A673 (cell line): ENCODE measurements around the gene MPPED2. TPM values are rescaled to one million over a fixed set of nuclear protein-coding genes. Genes with fewer than 3 reads are reported as not detected.

Source experiments
- BruUV-seq: library from RNA; stranded (reverse); fragments of 400-500 nt; replicated peaks from 2 replicates; lab custom pipeline; 2021; lab: Mats Ljungman, UMichigan
- CTCF ChIA-PET: fragments of 300-600 bp; sonication (Branson Sonifier 250); formaldehyde crosslinking; loops from one replicate; lab custom pipeline; 2022; ENCODE audit warnings: antibody characterized with exemption; lab: Charles Lee
- POLR2A ChIA-PET: fragments of 300-600 bp; sonication (Branson Sonifier 250); formaldehyde crosslinking; loops from one replicate; lab custom pipeline; 2022; ENCODE audit warnings: antibody characterized with exemption; ENCODE audit not compliant: low non-redundant PET; lab: Charles Lee
- DNase-seq: peaks from one replicate; pipeline ENCODE4 v3.0.0-alpha.2; 2015; ENCODE audit warnings: low spot score
- H3K27ac ChIP-seq: fragments of 200-600 bp; sonication (generic); 2 replicates; pipeline ENCODE4 v1.5.1; 2016; ENCODE audit warnings: mixed run types, low read depth, mild to moderate bottlenecking, mixed read lengths, antibody characterized with exemption, low read length; ENCODE audit not compliant: poor library complexity, severe bottlenecking
- H3K27me3 ChIP-seq: fragments of 200-600 bp; sonication (generic); replicated peaks from 2 replicates; pipeline ENCODE4 v1.6.1; 2017; ENCODE audit warnings: mixed run types, low read depth, mild to moderate bottlenecking, mixed read lengths, antibody characterized with exemption, low read length; ENCODE audit not compliant: insufficient read depth, poor library complexity
- H3K36me3 ChIP-seq: fragments of 200-600 bp; sonication (generic); 2 replicates; pipeline ENCODE4 v1.6.1; 2016; ENCODE audit warnings: mixed run types, mild to moderate bottlenecking, mixed read lengths, antibody characterized with exemption, low read length; ENCODE audit not compliant: insufficient read depth, poor library complexity, severe bottlenecking
- H3K4me1 ChIP-seq: fragments of 200-600 bp; sonication (generic); 2 replicates; pipeline ENCODE4 v1.6.1; 2017; ENCODE audit warnings: mixed run types, mild to moderate bottlenecking, mixed read lengths, antibody characterized with exemption, low read length; ENCODE audit not compliant: insufficient read depth, poor library complexity, severe bottlenecking
- H3K4me3 ChIP-seq: fragments of 200-600 bp; sonication (generic); 2 replicates; pipeline ENCODE4 v1.5.1; 2016; ENCODE audit warnings: low read depth, mixed run types, mild to moderate bottlenecking, mixed read lengths, low read length; ENCODE audit not compliant: poor library complexity, severe bottlenecking
- H3K9me3 ChIP-seq: fragments of 200-600 bp; sonication (generic); 2 replicates; pipeline ENCODE4 v1.6.1; 2016; ENCODE audit warnings: mixed run types, low read depth, mild to moderate bottlenecking, mixed read lengths, antibody characterized with exemption, low read length; ENCODE audit not compliant: poor library complexity, severe bottlenecking
- EZH2 ChIP-seq: fragments of 200-600 bp; sonication (generic); IDR thresholded peaks from 2 replicates; pipeline ENCODE4 v1.6.1; 2017; ENCODE audit warnings: borderline replicate concordance, low read depth, mild to moderate bottlenecking, mixed read lengths, antibody characterized with exemption, low read length; ENCODE audit not compliant: poor library complexity, severe bottlenecking
- intact Hi-C: fragments of 100-400 bp; cut with micrococcal nuclease; formaldehyde crosslinking; loops from one replicate; pipeline ENCODE4 v1.10.0; 2022; ENCODE audit not compliant: unreplicated experiment
- total RNA-seq: library from RNA; stranded (reverse); gene quantifications from 2 replicates; pipeline ENCODE4 v1.2.3, GENCODE V29; 2021
- TF ChIP-seq, protein P1 (sequence below): fragments of 300-800, 200-600 bp; sonication (generic); conservative IDR thresholded peaks from 2 replicates; pipeline ENCODE4 v1.5.1; 2017; ENCODE audit warnings: low read depth, mild to moderate bottlenecking, antibody characterized with exemption, low read length, moderate library complexity, mixed read lengths

Gene MPPED2
- total RNA-seq, 1 experiment from 2014 or later, result 2.0 TPM

DNA sequence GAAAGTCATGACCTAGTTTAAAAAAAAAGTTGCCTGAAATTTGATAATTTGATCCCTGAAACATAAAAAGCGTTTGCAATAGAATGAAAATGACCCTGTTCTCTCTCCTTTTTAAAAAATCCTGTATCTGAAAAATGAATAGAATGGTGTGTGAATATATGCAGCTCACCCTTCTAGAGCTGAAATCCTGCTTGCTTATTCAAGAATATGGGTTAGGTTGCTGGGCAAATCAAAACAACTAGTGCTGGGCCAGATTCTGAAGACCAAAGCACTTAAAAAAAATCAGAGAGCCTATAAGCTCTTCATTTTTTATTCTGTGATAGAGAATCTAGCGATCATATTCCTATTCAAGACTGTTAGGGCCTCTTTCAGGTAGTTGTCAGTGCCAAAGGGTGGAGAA, 131.6 kb downstream of the MPPED2 start:
- intact Hi-C loops, result no loop called here
- DNase-seq, result no peak
- no peak overlapping the region for H3K4me3 ChIP-seq
- no peak for TF ChIP-seq EZH2
- TF ChIP-seq, protein P1, sequence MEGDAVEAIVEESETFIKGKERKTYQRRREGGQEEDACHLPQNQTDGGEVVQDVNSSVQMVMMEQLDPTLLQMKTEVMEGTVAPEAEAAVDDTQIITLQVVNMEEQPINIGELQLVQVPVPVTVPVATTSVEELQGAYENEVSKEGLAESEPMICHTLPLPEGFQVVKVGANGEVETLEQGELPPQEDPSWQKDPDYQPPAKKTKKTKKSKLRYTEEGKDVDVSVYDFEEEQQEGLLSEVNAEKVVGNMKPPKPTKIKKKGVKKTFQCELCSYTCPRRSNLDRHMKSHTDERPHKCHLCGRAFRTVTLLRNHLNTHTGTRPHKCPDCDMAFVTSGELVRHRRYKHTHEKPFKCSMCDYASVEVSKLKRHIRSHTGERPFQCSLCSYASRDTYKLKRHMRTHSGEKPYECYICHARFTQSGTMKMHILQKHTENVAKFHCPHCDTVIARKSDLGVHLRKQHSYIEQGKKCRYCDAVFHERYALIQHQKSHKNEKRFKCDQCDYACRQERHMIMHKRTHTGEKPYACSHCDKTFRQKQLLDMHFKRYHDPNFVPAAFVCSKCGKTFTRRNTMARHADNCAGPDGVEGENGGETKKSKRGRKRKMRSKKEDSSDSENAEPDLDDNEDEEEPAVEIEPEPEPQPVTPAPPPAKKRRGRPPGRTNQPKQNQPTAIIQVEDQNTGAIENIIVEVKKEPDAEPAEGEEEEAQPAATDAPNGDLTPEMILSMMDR, result no peak
- H3K27ac ChIP-seq, result no peak overlapping the region
- H3K36me3 ChIP-seq, result no peaks in the 10 kb centered on the region
- no peaks in the 10 kb centered on the region for H3K4me1 ChIP-seq
- H3K9me3 ChIP-seq, result no peaks in the 10 kb centered on the region
- no peaks in the 10 kb centered on the region for H3K27me3 ChIP-seq
- BruUV-seq, result no TSS peak
- ChIA-PET POLR2A (no interaction called here), CTCF (no interaction called here)

DNA sequence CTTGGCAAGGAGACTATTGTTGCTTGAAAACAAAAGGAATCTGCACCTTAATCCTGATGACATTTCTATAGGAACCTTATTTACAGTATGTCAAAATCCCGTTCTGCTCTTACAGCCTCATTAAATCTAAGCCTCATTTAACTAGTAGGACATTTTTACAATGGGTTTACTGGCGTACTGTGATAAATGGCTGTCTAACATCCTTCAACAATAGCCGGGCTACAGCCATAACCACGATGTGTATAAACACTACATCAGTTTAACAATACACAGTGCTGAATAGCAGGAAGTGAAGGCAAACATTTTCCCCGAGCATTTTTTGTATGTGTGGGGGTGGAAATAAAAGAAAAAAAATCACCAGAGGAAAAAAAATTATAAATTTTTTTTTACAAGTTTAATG, 132.0 kb downstream of the MPPED2 start:
- no peaks in the 10 kb centered on the region for H3K27me3 ChIP-seq
- BruUV-seq, result no TSS peak
- ChIA-PET POLR2A (no interaction called here), CTCF (no interaction called here)
- no peaks in the 10 kb centered on the region for H3K36me3 ChIP-seq
- no peak for TF ChIP-seq EZH2
- H3K27ac ChIP-seq, result no peak overlapping the region
- no peak overlapping the region for H3K4me3 ChIP-seq
- no peak for DNase-seq
- H3K4me1 ChIP-seq, result no peaks in the 10 kb centered on the region
- intact Hi-C loops, result no loop called here
- no peaks in the 10 kb centered on the region for H3K9me3 ChIP-seq

DNA sequence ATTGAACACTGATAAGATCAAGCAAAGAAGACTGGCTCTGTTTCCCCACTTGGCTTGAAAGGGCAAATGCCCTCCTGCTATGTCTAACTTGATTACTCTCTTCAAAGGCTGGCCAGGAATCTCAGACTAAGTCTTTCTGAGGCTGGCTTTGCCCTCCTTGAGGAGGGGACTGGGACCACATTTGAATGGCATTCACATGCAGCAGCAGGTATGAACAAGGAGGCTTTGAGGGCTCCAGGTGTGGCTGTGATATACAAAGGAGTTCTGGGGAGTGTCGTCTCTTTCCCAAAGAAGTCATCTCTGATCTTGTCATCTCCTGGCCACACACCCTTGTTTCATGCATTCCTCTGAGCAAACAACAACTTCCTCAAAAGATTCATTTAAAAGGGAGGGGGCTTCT, 132.4 kb downstream of the MPPED2 start:
- POLR2A ChIA-PET, result no interaction called here
- no peak for TF ChIP-seq EZH2
- TF ChIP-seq, protein P1, result no peak
- Histone ChIP-seq H3K36me3 (no peaks in the 10 kb centered on the region), H3K4me3 (no peak overlapping the region), H3K27ac (no peak overlapping the region), H3K9me3 (no peaks in the 10 kb centered on the region), H3K27me3 (no peaks in the 10 kb centered on the region), H3K4me1 (no peaks in the 10 kb centered on the region)
- no TSS peak for BruUV-seq
- DNase-seq, result no peak
- intact Hi-C loops, result no loop called here
- CTCF ChIA-PET, result no interaction called here

DNA sequence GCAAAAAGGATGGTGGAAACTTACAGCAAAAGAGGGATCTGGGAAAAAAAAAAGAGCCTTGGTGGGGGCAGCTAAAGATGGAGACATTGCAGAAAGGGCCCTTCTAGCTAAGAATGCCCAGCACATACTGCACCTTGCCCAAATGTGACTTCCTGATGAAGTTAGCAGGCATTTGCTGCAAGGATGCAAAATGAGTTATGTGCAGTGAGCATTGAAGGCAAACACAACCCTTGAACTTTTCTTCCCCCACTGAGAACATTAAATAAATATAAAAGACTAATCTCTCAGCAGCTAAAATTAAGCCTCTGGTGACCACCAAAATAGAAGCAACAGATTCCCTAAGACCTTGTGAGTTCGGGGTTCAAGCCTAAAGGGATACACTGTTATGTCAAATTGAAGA, 133.3 kb downstream of the MPPED2 start:
- intact Hi-C loops, result no loop called here
- Histone ChIP-seq H3K27me3 (no peaks in the 10 kb centered on the region), H3K4me3 (no peak overlapping the region), H3K4me1 (no peaks in the 10 kb centered on the region), H3K9me3 (no peaks in the 10 kb centered on the region), H3K36me3 (no peaks in the 10 kb centered on the region), H3K27ac (no peak overlapping the region)
- TF ChIP-seq EZH2, result no peak
- TF ChIP-seq, protein P1, result no peak
- no peak for DNase-seq
- POLR2A ChIA-PET, result no interaction called here
- BruUV-seq, result no TSS peak
- CTCF ChIA-PET, result no interaction called here
